SK-N-MC (cell line): ENCODE results near the gene RLN1.

Experiments
- EZH2 ChIP-seq: fragments of 200-600 bp; sonication (generic); IDR thresholded peaks from one replicate; pipeline ENCODE4 v1.6.1; 2017; ENCODE audit warnings: antibody characterized with exemption
- POLR2AphosphoS5 ChIP-seq: IDR thresholded peaks from 2 replicates; pipeline ENCODE4 v1.6.1; 2012; ENCODE audit warnings: mild to moderate bottlenecking, low read depth, low read length, borderline replicate concordance

DNA sequence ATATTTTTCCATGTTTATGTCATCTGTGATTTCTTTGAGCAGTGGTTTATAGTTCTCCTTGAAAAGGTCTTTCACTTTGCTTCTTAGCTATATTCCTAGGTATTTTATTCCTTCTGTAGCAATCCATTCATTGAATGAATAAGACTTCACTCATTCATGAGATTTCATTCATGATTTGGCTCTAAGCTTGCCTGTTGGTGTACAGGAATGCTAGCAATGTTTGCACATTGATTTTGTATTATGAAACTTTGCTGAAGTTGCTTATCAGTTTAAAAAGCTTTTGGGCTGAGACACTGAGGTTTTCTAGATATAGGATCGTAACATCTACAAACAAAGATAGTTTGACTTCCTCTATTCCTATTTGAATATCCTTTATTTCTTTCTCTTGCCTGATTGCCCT, 51.1 kb downstream of the RLN1 start:
- TF ChIP-seq EZH2: no peak
- no peak for TF ChIP-seq POLR2AphosphoS5
